Activated naive CD8-positive, alpha-beta T cell treated with anti-CD3 and anti-CD28 coated beads, Interleukin-2, amount 50 U/mL, for 16 hours (primary cell): Measurements from ENCODE around the gene PROZ.
"Not testable (repeated sequence)": the region's sequence is repeated elsewhere in the genome, so short reads cannot be mapped to it uniquely, and the experiment has no call there.

Experiments used
- DNase-seq: peaks from one replicate; pipeline ENCODE4 v3.0.0-alpha.2; 2020; ENCODE audit warnings: low read depth, low spot score

Gene PROZ

GRCh38 chr13:113155982-113156655 is 2.3 kb upstream of the PROZ start:
- no peak for DNase-seq

DNA sequence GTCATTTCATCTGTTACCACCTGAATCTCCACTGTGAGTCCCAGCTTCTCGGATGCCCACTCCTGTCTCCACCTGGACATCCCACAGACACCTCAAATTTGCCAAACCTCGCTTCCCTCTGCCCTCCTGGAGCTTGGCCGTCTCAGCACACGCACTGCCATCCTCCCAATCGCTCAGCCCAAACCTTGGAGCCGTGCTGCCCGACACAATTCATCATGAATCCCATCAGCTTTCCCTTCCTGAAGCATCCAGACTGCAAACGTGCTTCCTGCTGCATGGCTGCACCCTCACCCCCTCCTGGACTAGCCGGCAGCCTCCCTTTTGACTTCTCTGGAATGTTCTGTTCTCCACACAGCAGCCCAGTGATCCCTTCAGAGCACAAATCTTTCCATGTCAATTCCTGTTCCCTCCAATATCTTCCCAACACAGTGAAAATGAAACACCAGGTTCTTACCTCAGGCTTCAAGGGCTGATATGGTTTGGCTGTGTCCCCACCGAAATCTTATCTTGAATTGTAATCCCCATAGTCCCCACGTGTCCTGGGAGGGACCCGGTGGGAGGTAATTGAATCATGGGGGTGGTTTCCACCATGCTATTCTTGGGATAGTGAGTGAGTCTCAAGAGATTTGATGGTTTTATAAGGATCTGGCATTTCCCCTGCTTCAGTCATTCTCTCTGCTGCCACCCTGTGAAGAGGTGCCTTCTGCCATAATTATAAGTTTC is 1.1 kb upstream of the PROZ start:
- no peak for DNase-seq

DNA sequence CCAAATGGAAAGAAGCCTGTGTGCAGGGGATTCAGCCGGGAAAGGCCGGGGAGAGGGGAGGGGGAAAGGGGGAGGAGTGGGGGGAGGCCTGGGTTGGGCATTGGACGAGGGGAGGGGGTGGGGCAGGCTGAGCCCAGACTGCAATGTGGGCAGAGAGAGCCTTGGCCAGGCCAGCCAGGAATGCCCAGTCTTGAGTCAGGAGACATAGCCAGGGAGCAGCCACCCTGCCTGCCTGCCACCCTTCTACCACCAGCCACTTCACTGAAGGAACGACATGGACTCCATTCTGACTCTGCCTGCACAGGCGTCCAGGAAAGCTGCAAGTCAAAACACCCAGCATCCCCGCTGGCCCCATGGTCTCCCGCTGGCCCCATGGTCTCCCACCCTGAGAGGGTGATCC is 498 bp downstream of the PROZ start:
- no peak for DNase-seq

DNA sequence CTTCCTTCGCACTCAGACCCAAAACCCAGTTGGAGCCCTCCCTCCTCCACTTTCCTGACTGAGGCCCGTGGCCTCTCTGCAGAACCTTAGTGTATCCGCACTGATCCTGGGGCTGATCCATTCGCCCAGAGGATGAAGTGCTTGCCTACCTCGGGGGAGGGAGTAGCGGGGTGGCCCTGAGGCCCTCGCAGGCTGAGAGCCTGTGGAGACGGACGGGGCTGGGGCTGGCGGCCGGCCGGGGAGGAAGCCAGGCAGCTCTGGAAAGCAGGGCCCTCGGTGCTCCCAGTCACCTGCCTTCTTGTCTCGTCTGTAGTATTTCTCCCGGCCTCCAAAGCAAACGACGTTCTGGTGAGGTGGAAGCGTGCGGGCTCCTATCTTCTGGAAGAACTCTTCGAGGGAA is 1.3 kb downstream of the PROZ start:
- DNase-seq, result no peak

- DNase-seq, result no peak
Measured at GRCh38 chr13:113160983-113161382, 2.5 kb downstream of the PROZ start.

DNA sequence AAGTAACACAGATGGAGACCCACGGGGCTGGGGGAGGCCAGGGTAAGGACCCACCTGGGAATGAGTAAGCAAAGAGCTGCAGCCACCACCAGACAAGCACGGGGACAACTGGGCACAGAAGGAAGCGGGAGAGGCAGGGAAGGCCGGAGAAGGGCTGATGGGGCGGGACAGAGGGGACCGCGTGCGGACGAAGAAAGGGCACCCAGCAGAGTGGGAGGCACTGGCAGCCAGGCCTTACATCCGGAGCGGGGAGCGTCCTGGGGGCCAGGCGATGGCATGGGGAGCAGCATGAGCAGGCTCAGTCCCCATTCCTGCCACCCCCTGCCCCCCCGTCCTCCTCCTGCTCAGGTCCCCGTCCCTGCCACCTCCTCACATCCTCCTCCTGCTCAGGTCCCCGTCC is 3.0 kb downstream of the PROZ start:
- no peak for DNase-seq

DNA sequence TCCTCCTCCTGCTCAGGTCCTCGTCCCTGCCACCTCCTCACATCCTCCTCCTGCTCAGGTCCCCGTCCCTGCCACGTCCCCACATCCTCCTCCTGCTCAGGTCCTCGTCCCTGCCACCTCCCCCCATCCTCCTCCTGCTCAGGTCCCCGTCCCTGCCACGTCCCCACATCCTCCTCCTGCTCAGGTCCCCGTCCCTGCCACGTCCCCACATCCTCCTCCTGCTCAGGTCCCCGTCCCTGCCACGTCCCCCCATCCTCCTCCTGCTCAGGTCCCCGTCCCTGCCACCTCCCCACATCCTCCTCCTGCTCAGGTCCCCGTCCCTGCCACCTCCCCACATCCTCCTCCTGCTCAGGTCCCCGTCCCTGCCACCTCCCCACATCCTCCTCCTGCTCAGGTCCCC is 3.5 kb downstream of the PROZ start:
- DNase-seq, result not testable (repeated sequence)

DNA sequence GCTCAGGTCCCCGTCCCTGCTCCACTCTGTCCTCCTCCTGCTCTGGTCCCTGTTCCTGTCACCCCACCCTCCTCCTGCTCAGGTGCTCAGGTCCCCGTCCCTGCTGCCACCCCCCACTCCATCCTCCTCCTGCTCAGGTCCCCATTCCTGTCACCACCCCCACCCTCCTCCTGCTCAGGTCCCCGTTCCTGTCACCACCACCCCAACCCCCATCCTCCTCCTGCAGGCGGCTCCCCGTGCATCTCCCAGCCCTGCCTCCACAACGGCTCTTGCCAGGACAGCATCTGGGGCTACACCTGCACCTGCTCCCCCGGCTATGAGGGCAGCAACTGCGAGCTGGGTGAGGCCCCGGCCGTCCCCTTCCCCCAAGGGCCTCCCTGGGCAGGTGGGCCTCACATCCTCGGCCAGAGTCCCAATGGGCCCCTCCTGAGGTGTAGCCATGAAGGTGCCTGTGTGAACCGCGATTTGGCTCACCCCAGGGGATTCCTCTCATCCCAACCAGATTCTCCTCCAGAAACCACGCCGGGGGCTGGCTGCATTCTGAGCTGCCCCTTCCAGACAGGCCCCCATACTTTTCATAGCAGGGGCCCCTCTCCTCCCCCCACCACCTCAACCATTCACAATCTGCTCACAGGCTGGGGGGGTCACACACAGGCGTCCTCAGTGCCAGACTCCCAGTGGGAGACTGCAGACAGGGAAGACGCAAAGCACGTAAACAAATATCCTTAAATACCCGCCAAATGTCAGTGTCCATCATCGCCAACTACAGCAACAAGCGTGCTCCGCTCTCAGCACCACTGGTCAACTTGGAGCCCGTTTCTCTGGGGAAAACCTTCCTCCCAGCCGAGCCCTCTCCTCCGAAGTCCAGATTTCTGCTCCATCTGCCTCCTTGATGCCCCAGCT is 4.6 kb downstream of the PROZ start:
- DNase-seq, result no peak

DNA sequence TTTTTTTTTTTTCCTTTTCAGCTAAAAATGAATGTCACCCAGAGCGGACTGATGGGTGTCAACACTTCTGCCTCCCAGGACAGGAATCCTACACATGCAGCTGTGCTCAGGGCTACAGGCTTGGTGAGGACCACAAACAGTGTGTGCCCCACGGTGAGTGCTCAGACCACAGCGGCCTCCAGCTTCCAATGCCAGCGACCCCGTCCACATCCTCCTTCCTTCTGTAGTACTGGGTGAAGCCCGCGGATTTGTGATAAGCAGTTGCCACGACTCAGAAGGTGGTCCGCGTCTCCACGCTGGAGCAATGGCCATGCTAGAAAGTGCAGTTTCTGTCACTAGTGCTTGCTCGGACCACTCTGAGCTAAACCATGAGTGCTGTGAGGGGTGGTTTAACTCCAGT is 6.0 kb downstream of the PROZ start:
- DNase-seq, result no peak

GRCh38 chr13:113166266-113166665 is 7.8 kb downstream of the PROZ start:
- no peak for DNase-seq

GRCh38 chr13:113166681-113167080 is 8.2 kb downstream of the PROZ start:
- no peak for DNase-seq

DNA sequence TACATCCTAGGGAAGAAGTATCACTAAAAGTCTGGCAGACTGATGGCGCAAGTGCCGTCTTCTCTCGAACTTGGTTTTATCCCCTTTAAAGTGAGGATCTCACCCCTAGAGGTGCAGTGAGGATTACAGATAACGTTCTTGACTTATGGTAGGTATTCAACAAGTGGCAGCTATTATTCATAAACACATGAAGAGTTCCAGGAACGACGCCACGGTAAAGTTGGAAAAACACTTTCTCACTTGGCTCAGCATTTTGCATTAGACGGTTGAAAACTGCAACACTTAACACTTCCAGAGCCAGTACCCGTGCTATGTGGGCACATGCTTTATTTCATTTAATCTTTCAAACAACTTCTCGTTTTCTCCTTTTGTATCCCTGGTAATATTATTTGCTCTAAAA is 8.7 kb downstream of the PROZ start:
- DNase-seq, result no peak

DNA sequence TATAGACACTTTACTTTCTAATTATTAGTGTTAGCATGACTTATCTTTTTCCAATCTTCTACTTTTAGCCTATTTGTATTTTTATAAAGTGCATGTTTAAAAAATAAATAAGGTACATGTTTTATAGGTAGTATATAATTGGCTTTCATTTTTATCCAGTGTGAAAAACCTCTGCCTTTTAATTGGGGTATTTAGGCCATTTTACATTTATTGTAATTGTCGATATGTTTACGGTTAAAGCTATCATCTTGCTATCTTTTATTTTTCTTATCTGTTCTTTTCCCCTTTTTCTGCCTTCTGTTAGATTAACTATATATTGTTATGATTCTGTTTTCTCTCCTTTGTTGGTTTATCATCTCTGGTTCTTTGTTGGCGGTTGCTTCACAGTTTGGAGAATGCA is 9.1 kb downstream of the PROZ start:
- no peak for DNase-seq

- no peak for DNase-seq
Measured at GRCh38 chr13:113168211-113168610, 9.8 kb downstream of the PROZ start.

DNA sequence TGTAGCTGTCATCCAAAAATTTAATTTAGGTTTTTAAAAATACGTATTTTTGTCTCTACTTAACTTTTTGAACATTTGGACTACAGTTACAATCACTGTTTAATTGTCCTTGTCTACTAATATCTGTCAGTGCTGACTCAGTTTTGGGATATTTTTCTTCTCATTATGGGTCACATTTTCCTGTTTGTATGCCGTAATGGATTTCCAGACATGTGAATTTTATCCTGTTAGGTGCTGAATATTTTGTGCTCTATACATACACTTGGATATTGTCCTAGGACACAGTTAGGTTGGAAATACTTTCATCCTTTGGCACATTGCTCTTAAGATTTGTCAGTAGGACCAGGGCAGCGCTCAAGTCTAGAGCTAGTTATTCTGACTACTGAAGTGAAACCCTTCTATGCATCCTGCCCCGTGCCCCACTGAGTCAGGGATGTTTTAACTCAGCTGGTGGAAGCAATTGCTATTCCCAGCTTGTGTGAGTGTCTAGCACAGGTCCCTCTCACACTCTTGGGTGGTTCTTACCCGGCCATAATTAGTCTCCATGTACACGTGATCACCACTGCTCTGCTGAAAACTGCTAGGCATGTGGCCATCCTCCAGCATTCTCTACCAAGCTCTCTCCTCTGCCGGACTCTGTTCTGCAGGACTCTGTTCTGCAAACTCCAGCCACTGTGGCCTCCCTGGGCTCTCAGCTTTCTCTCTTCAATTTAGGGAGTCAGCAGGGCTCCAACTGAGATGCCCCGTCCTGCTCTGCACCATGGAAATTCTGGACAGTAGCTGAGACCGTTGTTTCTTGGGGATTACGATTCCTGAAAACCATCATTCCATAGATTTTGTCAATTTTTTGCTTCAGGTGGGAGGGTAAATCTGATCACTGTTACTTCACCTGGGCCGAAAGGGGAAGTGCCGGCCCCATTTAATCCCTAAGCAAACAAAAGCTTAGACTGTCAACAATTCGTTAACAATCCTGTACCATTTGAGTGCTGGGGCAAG is 11.1 kb downstream of the PROZ start:
- no peak for DNase-seq

- DNase-seq, result no peak
Measured at GRCh38 chr13:113170511-113170910, 12.1 kb downstream of the PROZ start.

GRCh38 chr13:113171250-113172125 is 13.0 kb downstream of the PROZ start:
- no peak for DNase-seq

- DNase-seq, result no peak
Measured at GRCh38 chr13:113172419-113172926, 14.0 kb downstream of the PROZ start.

- no peak for DNase-seq
Measured at GRCh38 chr13:113176280-113176679, 17.8 kb downstream of the PROZ start.

DNA sequence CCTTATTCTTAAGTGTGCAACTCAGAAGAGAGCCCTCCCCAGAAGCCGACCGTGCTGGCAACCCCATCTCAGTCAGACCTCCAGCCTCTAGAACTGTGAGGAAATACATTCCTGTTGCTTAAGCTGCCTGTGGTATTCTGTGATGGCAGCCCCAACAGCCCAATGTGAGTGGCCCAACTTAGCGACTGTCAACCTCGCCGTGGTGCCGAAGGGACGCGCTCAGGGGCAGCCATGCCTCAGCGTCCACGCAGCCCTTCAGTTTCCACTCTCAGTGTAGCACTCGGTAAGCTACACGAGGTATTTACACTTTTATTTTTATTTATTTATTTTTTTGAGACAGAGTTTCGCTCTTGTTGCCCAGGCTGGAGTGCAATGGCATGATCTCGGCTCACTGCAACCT is 18.4 kb downstream of the PROZ start:
- no peak for DNase-seq
